HFF-Myc (cell line): ENCODE results near the gene OPHN1.

ENCODE experiments used
- DNase-seq: peaks from one replicate; pipeline ENCODE4 v3.0.0-alpha.2; 2011; ENCODE audit warnings: low read depth; ENCODE audit errors: extremely low read depth
- H3K4me3 ChIP-seq: replicated peaks from 2 replicates; pipeline ENCODE4 v1.5.1; 2011; ENCODE audit warnings: low read depth, mild to moderate bottlenecking, control low read depth, low read length
- TF ChIP-seq, protein P1 (sequence below): IDR thresholded peaks from 2 replicates; pipeline ENCODE4 v1.5.1; 2012; ENCODE audit warnings: mild to moderate bottlenecking, low read depth, low read length, control low read depth; ENCODE audit errors: missing control alignments

OPHN1 gene

GRCh38 chrX:68139791-68140190, 293.5 kb downstream of the OPHN1 start:
- H3K4me3 ChIP-seq, result no peak overlapping the region
- TF ChIP-seq, protein P1, sequence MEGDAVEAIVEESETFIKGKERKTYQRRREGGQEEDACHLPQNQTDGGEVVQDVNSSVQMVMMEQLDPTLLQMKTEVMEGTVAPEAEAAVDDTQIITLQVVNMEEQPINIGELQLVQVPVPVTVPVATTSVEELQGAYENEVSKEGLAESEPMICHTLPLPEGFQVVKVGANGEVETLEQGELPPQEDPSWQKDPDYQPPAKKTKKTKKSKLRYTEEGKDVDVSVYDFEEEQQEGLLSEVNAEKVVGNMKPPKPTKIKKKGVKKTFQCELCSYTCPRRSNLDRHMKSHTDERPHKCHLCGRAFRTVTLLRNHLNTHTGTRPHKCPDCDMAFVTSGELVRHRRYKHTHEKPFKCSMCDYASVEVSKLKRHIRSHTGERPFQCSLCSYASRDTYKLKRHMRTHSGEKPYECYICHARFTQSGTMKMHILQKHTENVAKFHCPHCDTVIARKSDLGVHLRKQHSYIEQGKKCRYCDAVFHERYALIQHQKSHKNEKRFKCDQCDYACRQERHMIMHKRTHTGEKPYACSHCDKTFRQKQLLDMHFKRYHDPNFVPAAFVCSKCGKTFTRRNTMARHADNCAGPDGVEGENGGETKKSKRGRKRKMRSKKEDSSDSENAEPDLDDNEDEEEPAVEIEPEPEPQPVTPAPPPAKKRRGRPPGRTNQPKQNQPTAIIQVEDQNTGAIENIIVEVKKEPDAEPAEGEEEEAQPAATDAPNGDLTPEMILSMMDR, result no peak
- no peak for DNase-seq

GRCh38 chrX:68133181-68133580, 300.1 kb downstream of the OPHN1 start:
- no peak for DNase-seq
- TF ChIP-seq, protein P1, result no peak
- H3K4me3 ChIP-seq, result no peak overlapping the region

- no peak overlapping the region for H3K4me3 ChIP-seq
- no peak for DNase-seq
- TF ChIP-seq, protein P1, result no peak
Measured at GRCh38 chrX:68132749-68133148, 300.5 kb downstream of the OPHN1 start.

DNA sequence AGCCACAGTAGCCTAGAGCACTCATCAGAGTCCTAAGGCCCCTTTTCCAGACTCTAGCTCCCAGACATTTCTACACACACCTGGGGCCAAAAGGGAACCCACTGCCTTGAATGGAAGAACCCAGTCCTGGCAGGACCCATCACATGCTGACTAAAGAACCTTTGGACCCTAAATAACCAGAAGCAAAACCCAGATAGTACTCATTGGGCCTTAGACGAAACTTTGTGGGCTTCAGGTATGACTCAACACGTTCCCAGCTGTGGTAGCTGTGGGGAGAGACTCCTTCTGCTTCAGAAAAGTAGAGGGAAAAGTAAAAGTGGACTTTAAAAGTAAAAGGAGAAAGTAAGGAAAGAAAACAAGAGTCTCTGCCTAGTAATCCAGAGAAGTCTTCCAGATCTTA, 311.5 kb downstream of the OPHN1 start:
- H3K4me3 ChIP-seq, result no peak overlapping the region
- TF ChIP-seq, protein P1, result no peak
- DNase-seq, result no peak

- no peak for DNase-seq
- no peak overlapping the region for H3K4me3 ChIP-seq
- TF ChIP-seq, protein P1, result no peak
Measured at GRCh38 chrX:68121371-68121770, 311.9 kb downstream of the OPHN1 start.

DNA sequence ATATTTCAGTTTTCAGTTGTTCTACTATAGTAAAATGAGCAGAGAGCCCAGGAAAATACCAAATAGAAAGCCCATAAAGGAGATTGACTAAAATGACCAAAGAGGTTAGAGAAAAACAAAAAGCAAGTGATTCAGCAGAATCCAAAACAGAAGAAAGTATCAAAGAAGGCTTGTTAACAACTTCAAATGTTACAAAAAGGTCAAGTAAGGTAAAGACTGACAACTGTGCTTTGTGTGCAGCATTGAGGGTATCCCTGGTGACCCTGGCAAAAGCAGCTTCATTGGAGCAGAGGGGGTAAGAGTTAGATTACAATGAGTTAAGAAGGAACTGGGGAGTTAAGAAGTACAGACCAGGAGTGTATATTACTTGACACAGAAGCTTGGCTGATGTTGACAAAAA, 317.9 kb downstream of the OPHN1 start:
- no peak overlapping the region for H3K4me3 ChIP-seq
- DNase-seq, result no peak
- TF ChIP-seq, protein P1, result no peak

DNA sequence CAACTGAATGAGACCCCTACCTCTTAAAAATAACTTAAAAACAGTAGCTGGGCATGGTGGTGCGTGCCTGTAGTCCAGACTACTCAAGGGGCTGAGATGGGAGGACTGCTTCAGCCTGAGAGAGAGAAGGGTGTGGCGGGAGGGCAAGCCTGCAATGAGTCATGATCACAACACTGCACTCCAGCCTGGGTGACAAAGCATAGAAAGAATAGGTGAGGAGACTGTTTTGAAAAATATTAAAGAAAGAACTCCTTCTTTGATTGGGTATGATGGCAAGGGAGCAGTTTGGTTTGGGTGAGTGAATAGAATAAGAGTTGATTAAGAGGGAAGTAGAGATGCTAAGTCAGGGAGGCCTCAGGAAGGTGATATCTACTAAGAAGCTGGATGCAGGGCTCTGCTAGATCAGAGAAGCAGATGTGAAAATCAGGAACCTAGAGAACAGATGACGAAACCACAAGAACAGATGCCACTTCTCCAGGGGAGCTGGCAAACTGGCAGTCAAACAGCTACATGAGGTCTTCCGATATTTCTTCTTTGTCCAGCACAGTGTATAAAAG, 318.6 kb downstream of the OPHN1 start:
- TF ChIP-seq, protein P1, result no peak
- no peak for DNase-seq
- H3K4me3 ChIP-seq, result no peak overlapping the region
